IMR-90 (cell line): Measurements from ENCODE around the gene ACYP2. TPM values are rescaled to one million over a fixed set of nuclear protein-coding genes. Genes with fewer than 3 reads are reported as not detected.

Experiments
- ATAC-seq: fragments of 200-7000 bp; cut with Tn5 transposase; 2 replicates; pipeline ENCODE4 v1.9.1; 2020; ENCODE audit warnings: low read depth, mild to moderate bottlenecking, moderate library complexity
- BruUV-seq: library from RNA; stranded (reverse); fragments of 400-500 nt; replicated peaks from 2 replicates; lab custom pipeline; 2021; lab: Mats Ljungman, UMichigan
- CTCF ChIA-PET: fragments of 300-600 bp; formaldehyde crosslinking; extraction: SDS; loops from one replicate; lab custom pipeline; 2021; ENCODE audit warnings: antibody characterized with exemption; lab: Yijun Ruan, JAX
- POLR2A ChIA-PET: fragments of 300-600 bp; sonication (Branson Sonifier 250); formaldehyde crosslinking; loops from one replicate; lab custom pipeline; 2022; ENCODE audit warnings: antibody characterized with exemption; ENCODE audit not compliant: unreplicated experiment; lab: Charles Lee
- DNase-seq: peaks from one replicate; pipeline ENCODE4 v3.0.0; 2013
- H2AFZ ChIP-seq: replicated peaks from 2 replicates; pipeline ENCODE3; 2013; ENCODE audit warnings: low read length, mild to moderate bottlenecking; ENCODE audit not compliant: poor library complexity
- H2AK5ac ChIP-seq: 2 replicates; pipeline ENCODE4 v1.6.1; 2013; ENCODE audit warnings: low read depth, low read length, inconsistent platforms
- H2AK9ac ChIP-seq: replicated peaks from 2 replicates; pipeline ENCODE3; 2013; ENCODE audit warnings: mild to moderate bottlenecking, low read depth, low read length, moderate library complexity; ENCODE audit not compliant: poor library complexity
- H2BK120ac ChIP-seq: 2 replicates; pipeline ENCODE4 v1.6.1; 2013; ENCODE audit warnings: low read depth, low read length, inconsistent platforms
- H2BK15ac ChIP-seq: 3 replicates; pipeline ENCODE4 v1.6.1; 2013; ENCODE audit warnings: low read depth, low read length, inconsistent platforms
- H2BK20ac ChIP-seq: 2 replicates; pipeline ENCODE4 v1.6.1; 2013; ENCODE audit warnings: low read depth, mild to moderate bottlenecking, inconsistent platforms, low read length, moderate library complexity
- H2BK5ac ChIP-seq: 2 replicates; pipeline ENCODE4 v1.6.1; 2013; ENCODE audit warnings: mild to moderate bottlenecking, low read depth, low read length, inconsistent platforms; ENCODE audit not compliant: poor library complexity, severe bottlenecking
- H3K14ac ChIP-seq: replicated peaks from 2 replicates; pipeline ENCODE4 v1.6.1; 2013; ENCODE audit warnings: low read depth, low read length, inconsistent platforms
- H3K18ac ChIP-seq: 2 replicates; pipeline ENCODE4 v1.6.1; 2013; ENCODE audit warnings: low read depth, low read length, control low read depth
- H3K23ac ChIP-seq: 2 replicates; pipeline ENCODE4 v1.6.1; 2013; ENCODE audit warnings: low read depth, low read length, inconsistent platforms
- H3K27ac ChIP-seq: 2 replicates; pipeline ENCODE4 v1.5.1; 2013; ENCODE audit warnings: mild to moderate bottlenecking, control low read depth, low read length; ENCODE audit not compliant: insufficient read depth
- H3K27me3 ChIP-seq: 2 replicates; pipeline ENCODE4 v1.6.1; 2013; ENCODE audit warnings: low read length; ENCODE audit not compliant: control insufficient read depth, insufficient read depth
- H3K36me3 ChIP-seq: 2 replicates; pipeline ENCODE4 v1.6.1; 2013; ENCODE audit warnings: low read length, mixed read lengths; ENCODE audit not compliant: control insufficient read depth, insufficient read depth
- H3K4ac ChIP-seq: 2 replicates; pipeline ENCODE4 v1.6.1; 2013; ENCODE audit warnings: low read depth, low read length, inconsistent platforms
- H3K4me1 ChIP-seq: 2 replicates; pipeline ENCODE4 v1.6.1; 2013; ENCODE audit warnings: low read length, mixed read lengths; ENCODE audit not compliant: control insufficient read depth, insufficient read depth
- H3K4me2 ChIP-seq: 2 replicates; pipeline ENCODE4 v1.6.1; 2013; ENCODE audit warnings: low read depth, mild to moderate bottlenecking, control low read depth, low read length, moderate library complexity
- H3K4me3 ChIP-seq: 2 replicates; pipeline ENCODE4 v1.5.1; 2013; ENCODE audit warnings: low read depth, mild to moderate bottlenecking, control low read depth, low read length, moderate library complexity; ENCODE audit not compliant: insufficient read depth
- H3K56ac ChIP-seq: 2 replicates; pipeline ENCODE4 v1.6.1; 2013; ENCODE audit warnings: low read length, inconsistent platforms; ENCODE audit not compliant: insufficient read depth; ENCODE audit errors: extremely low read depth
- H3K79me1 ChIP-seq, 2 experiments: 2 replicates each; pipeline ENCODE4 v1.6.1; 2013; ENCODE audit warnings: low read length in 2 of 2, inconsistent platforms in 1 of 2, low read depth in 1 of 2
- H3K9ac ChIP-seq: 2 replicates; pipeline ENCODE4 v1.6.1; 2013; ENCODE audit warnings: low read depth, low read length, control low read depth
- H3K9me1 ChIP-seq: 2 replicates; pipeline ENCODE4 v1.6.1; 2013; ENCODE audit warnings: low read length, inconsistent platforms; ENCODE audit not compliant: insufficient read depth
- H3K9me3 ChIP-seq: 2 replicates; pipeline ENCODE4 v1.6.1; 2013; ENCODE audit warnings: low read length; ENCODE audit not compliant: control insufficient read depth, insufficient read depth
- H4K20me1 ChIP-seq: 2 replicates; pipeline ENCODE4 v1.6.1; 2013; ENCODE audit warnings: low read length, inconsistent platforms; ENCODE audit not compliant: insufficient read depth
- H4K5ac ChIP-seq: 2 replicates; pipeline ENCODE4 v1.6.1; 2013; ENCODE audit warnings: mild to moderate bottlenecking, low read depth, low read length, control low read depth
- H4K8ac ChIP-seq, 2 experiments: 2 replicates each; pipeline ENCODE4 v1.6.1; 2013; ENCODE audit warnings: low read depth in 2 of 2, low read length in 2 of 2, control low read depth in 1 of 2, inconsistent platforms in 1 of 2
- H4K91ac ChIP-seq: 2 replicates; pipeline ENCODE4 v1.6.1; 2013; ENCODE audit warnings: low read depth, low read length, inconsistent platforms; ENCODE audit not compliant: insufficient read depth
- MAFK ChIP-seq: IDR thresholded peaks from 2 replicates; pipeline ENCODE4 v1.6.1; 2012; ENCODE audit warnings: low read depth, low read length, improper control_type of control experiment
- WGBS, 2 experiments: methylation state at CpG; one replicate each; pipeline versions ENCODE4 v1.1.5 to v1.1.7; 2013; ENCODE audit warnings: missing lambda C conversion rate in 2 of 2; ENCODE audit not compliant: insufficient read length in 1 of 2; ENCODE audit errors: extremely low coverage in 2 of 2; 5-methylcytosine and 5-hydroxymethylcytosine counted together
- dilution Hi-C: fragments of 300-500 bp; cut with HindIII; formaldehyde crosslinking; loops from one replicate; pipeline ENCODE4 v1.14.3; 2018; ENCODE audit warnings: low sequenced_read_pairs; ENCODE audit not compliant: unreplicated experiment
- in situ Hi-C: fragments of 300-500 bp; cut with MboI; formaldehyde crosslinking; loops from 3 replicates; pipeline ENCODE4 v1.14.3; 2019; ENCODE audit warnings: low sequenced_read_pairs, inconsistent platforms, mixed read lengths
- intact Hi-C: fragments of 100-400 bp; cut with micrococcal nuclease; formaldehyde crosslinking; loops from 2 replicates; pipeline ENCODE4 v1.10.0; 2022
- polyA plus RNA-seq, 3 experiments: library from polyadenylated mRNA; depleted of rRNA; stranded (reverse); fragments of >200 nt; gene quantifications; 2 replicates each; pipeline ENCODE4 v1.2.3, GENCODE V29; 2012; ENCODE audit warnings: low replicate concordance in 1 of 3
- total RNA-seq: library from RNA; depleted of rRNA; stranded (reverse); fragments of >200 nt; gene quantifications from 2 replicates; pipeline ENCODE4 v1.2.3, GENCODE V29; 2012

Gene ACYP2
- total and polyA plus RNA-seq, 2 of the 4 experiments (the other 2 are of a cell fraction) = 3.9 to 7.4 TPM

DNA sequence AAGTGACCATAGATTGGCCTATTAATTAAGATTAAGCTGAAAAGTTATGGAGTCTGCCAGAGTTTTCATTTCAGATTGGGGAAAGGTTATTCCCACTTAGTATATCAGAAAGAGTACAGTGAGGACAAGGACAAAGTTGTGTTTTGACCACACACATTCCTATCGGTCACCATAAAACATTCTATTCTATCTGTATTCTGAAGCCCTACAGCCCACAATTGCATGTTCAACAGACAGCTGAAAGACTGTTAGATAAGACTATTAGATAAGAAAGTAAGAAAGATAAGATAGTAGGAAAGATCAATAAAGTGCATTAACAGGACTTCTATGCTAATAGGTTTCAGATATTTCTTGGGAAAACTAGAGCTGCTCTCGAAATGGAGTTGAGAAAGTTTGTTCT lies 26.7 kb upstream of the ACYP2 start:
- H2AK5ac ChIP-seq = no peak overlapping the region
- H2AK9ac ChIP-seq = no peak overlapping the region
- no peak overlapping the region for H3K4ac ChIP-seq
- H4K20me1 ChIP-seq = no peaks in the 10 kb centered on the region
- no peak overlapping the region for H3K18ac ChIP-seq
- H3K36me3 ChIP-seq = no peaks in the 10 kb centered on the region
- ChIA-PET CTCF (no interaction called here), POLR2A (no interaction called here)
- no peak overlapping the region for H4K91ac ChIP-seq
- no peaks in the 10 kb centered on the region for H3K9me1 ChIP-seq
- no peaks in the 10 kb centered on the region for H3K4me1 ChIP-seq
- H3K56ac ChIP-seq = no peak overlapping the region
- no peak overlapping the region for H3K14ac ChIP-seq
- H2BK5ac ChIP-seq = no peak overlapping the region
- H4K8ac ChIP-seq = no peak overlapping the region
- H2BK120ac ChIP-seq = no peak overlapping the region
- intact Hi-C loops = no loop called here
- H3K9me3 ChIP-seq = no peaks in the 10 kb centered on the region
- in situ Hi-C loops = no loop called here
- H3K23ac ChIP-seq = no peak overlapping the region
- no peaks in the 10 kb centered on the region; the same call in 1 of the 2 replicates for H3K27me3 ChIP-seq
- H3K4me3 ChIP-seq = no peak overlapping the region
- WGBS, 2 experiments = no CpG with 5 or more reads among the region's 2 CpGs
- DNase-seq = no peak
- no peak overlapping the region for H4K5ac ChIP-seq
- H3K9ac ChIP-seq = no peak overlapping the region
- no peak overlapping the region for H3K27ac ChIP-seq
- H3K4me2 ChIP-seq = no peak overlapping the region
- dilution Hi-C loops = no loop called here
- TF ChIP-seq MAFK = no peak
- BruUV-seq = no TSS peak
- no peaks in the 10 kb centered on the region for H3K79me1 ChIP-seq
- no peak overlapping the region for H2BK20ac ChIP-seq
- H2AFZ ChIP-seq = no peak overlapping the region
- ATAC-seq = no peak
- no peak overlapping the region for H2BK15ac ChIP-seq
